HG03520 (cell line): ENCODE data around the gene CENPB.

Experiments
- ATAC-seq: cut with Tn5 transposase; IDR thresholded peaks from one replicate; pipeline ENCODE4 v1.9.1; 2021; ENCODE audit warnings: mild to moderate bottlenecking, moderate library complexity; ENCODE audit not compliant: unreplicated experiment

Gene CENPB

GRCh38 chr20:3751305-3751674 is 35.2 kb downstream of the CENPB start:
- no peak for ATAC-seq

- ATAC-seq: no peak
These were observed 36.6 kb downstream of the CENPB start for GRCh38 chr20:3749689-3750531.

GRCh38 chr20:3749087-3749688 is 37.4 kb downstream of the CENPB start:
- ATAC-seq: no peak

- ATAC-seq: no peak
These were observed 38.5 kb downstream of the CENPB start for GRCh38 chr20:3748073-3748472.

- no peak for ATAC-seq
These were observed 39.1 kb downstream of the CENPB start for GRCh38 chr20:3747471-3747870.

- no peak for ATAC-seq
These were observed 40.8 kb downstream of the CENPB start for GRCh38 chr20:3745686-3746173.

- ATAC-seq: no peak
These were observed 41.5 kb downstream of the CENPB start for GRCh38 chr20:3744806-3745685.

GRCh38 chr20:3744037-3744436 is 42.5 kb downstream of the CENPB start:
- ATAC-seq: no peak

GRCh38 chr20:3743251-3743650 is 43.3 kb downstream of the CENPB start:
- ATAC-seq: no peak

- ATAC-seq: no peak
These were observed 44.6 kb downstream of the CENPB start for GRCh38 chr20:3741836-3742458.

- no peak for ATAC-seq
These were observed 45.8 kb downstream of the CENPB start for GRCh38 chr20:3740615-3741301.

- ATAC-seq: no peak
These were observed 46.6 kb downstream of the CENPB start for GRCh38 chr20:3739926-3740451.

- ATAC-seq: no peak
These were observed 47.2 kb downstream of the CENPB start for GRCh38 chr20:3739054-3739925.

- ATAC-seq: no peak
These were observed 48.2 kb downstream of the CENPB start for GRCh38 chr20:3738111-3739053.

- ATAC-seq: no peak
These were observed 50.8 kb downstream of the CENPB start for GRCh38 chr20:3735768-3736167.

GRCh38 chr20:3734111-3734843 is 52.3 kb downstream of the CENPB start:
- ATAC-seq: no peak
